ENCODE data around the gene MAP1LC3A. TPM values are rescaled to one million over a fixed set of nuclear protein-coding genes. Genes with fewer than 3 reads are reported as not detected.

Gene MAP1LC3A
- total RNA-seq, 1 experiment from 2014 or later = 25.9 TPM

DNA sequence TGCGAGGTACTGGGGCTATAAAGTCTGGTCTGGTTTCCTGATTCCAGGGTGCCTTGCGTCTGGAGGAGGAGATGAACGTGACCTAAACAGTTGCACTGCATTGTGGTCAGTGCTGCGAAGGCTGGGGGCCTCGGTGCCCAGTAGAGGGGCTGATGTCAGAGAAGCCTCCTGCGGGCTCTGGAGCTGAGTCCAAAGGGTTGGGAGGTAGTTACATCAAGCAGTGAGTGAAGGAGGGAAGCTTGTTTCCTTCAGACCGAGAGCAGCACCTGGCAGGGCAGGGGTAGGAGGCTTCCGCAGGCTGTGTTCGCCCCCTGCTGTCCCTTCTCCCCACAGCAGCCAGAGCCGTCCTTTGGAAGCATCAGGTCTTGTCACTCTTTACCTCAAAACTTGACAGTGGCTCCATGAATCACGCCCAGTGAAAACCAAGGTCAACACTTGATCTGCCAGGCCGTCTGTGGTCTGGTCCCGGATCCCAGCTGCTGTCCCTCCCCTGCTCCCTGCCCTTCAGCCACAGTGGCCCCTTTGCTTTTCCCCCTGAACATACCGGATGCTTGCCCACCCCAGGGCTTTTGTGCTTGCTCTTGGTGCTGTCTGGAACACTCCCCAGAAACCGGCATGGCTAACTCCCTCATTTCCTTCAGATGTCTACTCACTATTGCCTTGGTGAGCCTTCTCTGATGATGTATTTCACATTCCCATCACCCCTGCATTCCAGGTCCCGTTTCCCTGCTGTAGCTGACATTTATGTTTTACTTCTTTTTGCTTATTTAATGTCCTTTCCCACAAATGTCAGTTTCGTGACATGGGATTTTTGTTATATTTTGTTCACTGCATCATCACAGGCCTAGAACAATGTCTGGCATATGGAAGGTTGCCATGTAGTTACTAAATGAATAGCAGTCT, 35.3 kb upstream of the MAP1LC3A start:
- no peak overlapping the region for H2BK20ac ChIP-seq (ENCODE audit: low read depth, low read length, poor library complexity, severe bottlenecking)
- H3K23me2 ChIP-seq (ENCODE audit: insufficient read length, low read depth, low read length, poor library complexity, severe bottlenecking) = no peaks in the 10 kb centered on the region
- H3K4ac ChIP-seq (ENCODE audit: low read depth, low read length) = no peak overlapping the region
- Mint-ChIP-seq H3K27ac (peak overlapping the region in 2 of 3 experiments; percentile 87 to 93; a peak in 6 of 7 replicates), H3K4me3 (peak overlapping the region in 1 of 2 experiments; percentile 20; a peak in 1 of 5 replicates), H3K4me1 (peaks cover 9 to 18% of the 10 kb centered on the region in 2 experiments), H3K27me3 (ENCODE audit: low read depth) (no peaks in the 10 kb centered on the region), H3K36me3 (ENCODE audit: insufficient read depth in 1 of 3, low read depth in 3 of 3) (peaks cover 6 to 63% (median 29%) of the 10 kb centered on the region in 3 experiments; a peak in 6 of 7 replicates), H3K9me3 (no peaks in the 10 kb centered on the region)
- peak; percentile 84 for DNase-seq
- H4K5ac ChIP-seq (ENCODE audit: insufficient read length, low read depth, low read length) = no peak overlapping the region
- H4K91ac ChIP-seq (ENCODE audit: insufficient read length, low read depth, low read length) = no peak overlapping the region
- no peak overlapping the region for H3T11ph ChIP-seq (ENCODE audit: low read length)
- no peak overlapping the region for H2BK120ac ChIP-seq (ENCODE audit: low read depth, low read length, poor library complexity, severe bottlenecking)
- no peak overlapping the region for H3K23ac ChIP-seq (ENCODE audit: insufficient read length, low read depth, low read length)
- H3K9ac ChIP-seq (ENCODE audit: extremely low read depth, insufficient read length, low read length) = no peak overlapping the region
- H2AFZ ChIP-seq (ENCODE audit: low read length) = no peak overlapping the region
- no peak overlapping the region for H2BK5ac ChIP-seq (ENCODE audit: insufficient read length, low read length)
- H3K27me3 ChIP-seq (ENCODE audit: insufficient read depth, low read length) = no peaks in the 10 kb centered on the region
- no peaks in the 10 kb centered on the region for H3K9me3 ChIP-seq (ENCODE audit: control insufficient read depth, low read depth, low read length)
- H3K18ac ChIP-seq (ENCODE audit: insufficient read length, low read depth, low read length) = no peak overlapping the region
- H3K4me2 ChIP-seq (ENCODE audit: insufficient read depth, insufficient read length, low read length) = no peak overlapping the region
- H3K79me1 ChIP-seq (ENCODE audit: insufficient read depth, low read depth, low read length, poor library complexity, severe bottlenecking) = no peaks in the 10 kb centered on the region
- no peaks in the 10 kb centered on the region for H4K20me1 ChIP-seq (ENCODE audit: control insufficient read depth, insufficient read depth, insufficient read length)
- H3K14ac ChIP-seq (ENCODE audit: insufficient read depth, low read length) = no peak overlapping the region
- H2BK15ac ChIP-seq (ENCODE audit: low read depth, low read length) = no peak overlapping the region
- H2AK5ac ChIP-seq (ENCODE audit: insufficient read length, low read length) = no peak overlapping the region
- H3K56ac ChIP-seq (ENCODE audit: insufficient read length, low read depth, low read length) = no peak overlapping the region
- WGBS (ENCODE audit: extremely low coverage, insufficient read length, low lambda C conversion rate) = no CpG with 5 or more reads among the region's 17 CpGs
- no peaks in the 10 kb centered on the region for H3K4me1 ChIP-seq (ENCODE audit: insufficient read depth, low read length)
- H3K79me2 ChIP-seq (ENCODE audit: insufficient read depth, low read length) = peaks cover 6% of the 10 kb centered on the region; the same call in 1 of the 2 replicates
- no peak overlapping the region for H3K27ac ChIP-seq (ENCODE audit: insufficient read length, low read depth, low read length)
- H4K8ac ChIP-seq (replicated peaks; ENCODE audit: insufficient read length, low read depth, low read length) = no peak overlapping the region
- H2BK12ac ChIP-seq (ENCODE audit: insufficient read length, low read depth, low read length) = no peak overlapping the region
- TF ChIP-seq, protein P1, sequence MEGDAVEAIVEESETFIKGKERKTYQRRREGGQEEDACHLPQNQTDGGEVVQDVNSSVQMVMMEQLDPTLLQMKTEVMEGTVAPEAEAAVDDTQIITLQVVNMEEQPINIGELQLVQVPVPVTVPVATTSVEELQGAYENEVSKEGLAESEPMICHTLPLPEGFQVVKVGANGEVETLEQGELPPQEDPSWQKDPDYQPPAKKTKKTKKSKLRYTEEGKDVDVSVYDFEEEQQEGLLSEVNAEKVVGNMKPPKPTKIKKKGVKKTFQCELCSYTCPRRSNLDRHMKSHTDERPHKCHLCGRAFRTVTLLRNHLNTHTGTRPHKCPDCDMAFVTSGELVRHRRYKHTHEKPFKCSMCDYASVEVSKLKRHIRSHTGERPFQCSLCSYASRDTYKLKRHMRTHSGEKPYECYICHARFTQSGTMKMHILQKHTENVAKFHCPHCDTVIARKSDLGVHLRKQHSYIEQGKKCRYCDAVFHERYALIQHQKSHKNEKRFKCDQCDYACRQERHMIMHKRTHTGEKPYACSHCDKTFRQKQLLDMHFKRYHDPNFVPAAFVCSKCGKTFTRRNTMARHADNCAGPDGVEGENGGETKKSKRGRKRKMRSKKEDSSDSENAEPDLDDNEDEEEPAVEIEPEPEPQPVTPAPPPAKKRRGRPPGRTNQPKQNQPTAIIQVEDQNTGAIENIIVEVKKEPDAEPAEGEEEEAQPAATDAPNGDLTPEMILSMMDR (conservative IDR thresholded peaks at IDR 0.05) = peak; percentile 88
